ENCODE measurements around the gene PSORS1C1. TPM values are rescaled to one million over a fixed set of nuclear protein-coding genes. Genes with fewer than 3 reads are reported as not detected.

Gene PSORS1C1
- polyA plus RNA-seq, 1 donor from 2014 or later, result not detected

Small RNAs within 50 kb of the gene (small RNA-seq; reads per million reads assigned to genes)
- 0 reads per million in 3 experiments for gene POLR2LP1
- gene RNU6-1133P, result 0 to 0.16 (median 0.03) reads per million in 3 experiments

Other genes with a start within 250 kb of the PSORS1C1 start
- 196 and 250 TPM in 2 replicates for gene DDR1, start 230.3 kb upstream of the PSORS1C1 start, polyA plus RNA-seq
- 87.7 and 101 TPM in 2 replicates for gene GTF2H4, start 206.6 kb upstream of the PSORS1C1 start, polyA plus RNA-seq
- 93.4 and 125 TPM in 2 replicates for gene VARS2, start 200.6 kb upstream of the PSORS1C1 start, polyA plus RNA-seq
- gene SFTA2, start 182.6 kb upstream of the PSORS1C1 start, polyA plus RNA-seq, result not detected in 2 replicates
- gene MUCL3, start 173.8 kb upstream of the PSORS1C1 start, polyA plus RNA-seq, result not detected in 2 replicates
- not detected in 2 replicates for gene MUC21, start 131.1 kb upstream of the PSORS1C1 start, polyA plus RNA-seq
- not detected in 2 replicates for gene MUC22, start 104.3 kb upstream of the PSORS1C1 start, polyA plus RNA-seq
- gene C6orf15, start 2.2 kb upstream of the PSORS1C1 start, polyA plus RNA-seq, result not detected in 2 replicates
- gene CDSN, start 5.6 kb downstream of the PSORS1C1 start, polyA plus RNA-seq, result not detected in 2 replicates
- not detected in 2 replicates for gene PSORS1C2, start 24.3 kb downstream of the PSORS1C1 start, polyA plus RNA-seq
- 19.5 and 19.7 TPM in 2 replicates for gene CCHCR1, start 43.0 kb downstream of the PSORS1C1 start, polyA plus RNA-seq
- 2.5 and 3.6 TPM in 2 replicates for gene TCF19, start 43.8 kb downstream of the PSORS1C1 start, polyA plus RNA-seq
- gene POU5F1, start 55.9 kb downstream of the PSORS1C1 start, polyA plus RNA-seq, result not detected in 2 replicates
- 18.0 and 33.6 TPM in 2 replicates for gene HLA-C, start 157.3 kb downstream of the PSORS1C1 start, polyA plus RNA-seq
- gene HLA-B, start 242.4 kb downstream of the PSORS1C1 start, polyA plus RNA-seq, result 9.4 and 9.8 TPM in 2 replicates